GM12878 (cell line): ENCODE measurements around the gene GLRA1.
"Not testable (repeated sequence)": the region's sequence is repeated elsewhere in the genome, so short reads cannot be mapped to it uniquely, and the experiment has no call there.

ENCODE experiments used
- CBX3 ChIP-seq: fragments of 200-600 bp; sonication (generic); IDR thresholded peaks from 2 replicates; pipeline ENCODE4 v1.6.1; 2016; ENCODE audit warnings: low read depth, borderline replicate concordance
- CHD2 ChIP-seq: IDR thresholded peaks from 2 replicates; pipeline ENCODE4 v1.6.1; 2011; ENCODE audit warnings: low read depth, low read length, improper control_type of control experiment, borderline replicate concordance
- CHD4 ChIP-seq: fragments of 200-600 bp; sonication (generic); IDR thresholded peaks from 2 replicates; pipeline ENCODE4 v1.6.1; 2016; ENCODE audit warnings: mild to moderate bottlenecking
- CREM ChIP-seq: IDR thresholded peaks from 2 replicates; pipeline ENCODE4 v1.6.1; 2014; ENCODE audit warnings: antibody characterized with exemption, low read depth
- JUNB ChIP-seq: IDR thresholded peaks from 2 replicates; pipeline ENCODE4 v1.6.1; 2016; ENCODE audit warnings: antibody characterized with exemption, mild to moderate bottlenecking
- NRF1 ChIP-seq: conservative IDR thresholded peaks from 2 replicates; pipeline ENCODE4 v1.6.1; 2011; ENCODE audit warnings: mild to moderate bottlenecking, low read depth, low read length, improper control_type of control experiment
- TCF12 ChIP-seq: IDR thresholded peaks from 2 replicates; pipeline ENCODE4 v1.6.1; 2011; ENCODE audit warnings: low read depth, mild to moderate bottlenecking, low read length
- ZNF24 ChIP-seq: fragments of 450-650 bp; IDR thresholded peaks from 2 replicates; pipeline ENCODE4 v1.6.1; 2017; ENCODE audit warnings: antibody characterized with exemption, mild to moderate bottlenecking
- TF ChIP-seq, protein P1 (sequence below), 3 experiments: IDR thresholded peaks in 2 of 3; conservative IDR thresholded peaks in 1 of 3; 2 replicates each; pipeline ENCODE4 v1.5.1; 2011; ENCODE audit warnings: low read depth in 3 of 3, low read length in 3 of 3, mild to moderate bottlenecking in 3 of 3, control low read depth in 2 of 3, moderate library complexity in 2 of 3, inconsistent platforms in 1 of 3, mixed read lengths in 1 of 3; ENCODE audit not compliant: control insufficient read depth in 2 of 3, insufficient read depth in 1 of 3; ENCODE audit errors: extremely low read depth in 1 of 3

DNA sequence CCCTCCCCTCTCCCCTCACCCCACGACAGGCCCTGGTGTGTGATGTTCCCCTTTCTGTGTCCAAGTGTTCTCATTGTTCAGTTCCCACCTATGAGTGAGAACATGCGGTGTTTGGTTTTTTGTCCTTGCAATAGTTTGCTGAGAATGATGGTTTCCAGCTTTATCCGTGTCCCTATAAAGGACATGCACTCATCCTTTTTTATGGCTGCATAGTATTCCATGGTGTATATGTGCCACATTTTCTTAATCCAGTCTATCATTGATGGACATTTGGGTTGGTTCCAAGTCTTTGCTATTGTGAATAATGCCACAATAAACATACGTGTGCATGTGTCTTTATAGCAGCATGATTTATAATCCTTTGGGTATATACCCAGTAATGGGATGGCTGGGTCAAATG is 63.8 kb downstream of the GLRA1 start:
- not testable (repeated sequence) for TF ChIP-seq TCF12, CHD2, CHD4, JUNB, NRF1, ZNF24, CBX3, CREM
- TF ChIP-seq, protein P1, sequence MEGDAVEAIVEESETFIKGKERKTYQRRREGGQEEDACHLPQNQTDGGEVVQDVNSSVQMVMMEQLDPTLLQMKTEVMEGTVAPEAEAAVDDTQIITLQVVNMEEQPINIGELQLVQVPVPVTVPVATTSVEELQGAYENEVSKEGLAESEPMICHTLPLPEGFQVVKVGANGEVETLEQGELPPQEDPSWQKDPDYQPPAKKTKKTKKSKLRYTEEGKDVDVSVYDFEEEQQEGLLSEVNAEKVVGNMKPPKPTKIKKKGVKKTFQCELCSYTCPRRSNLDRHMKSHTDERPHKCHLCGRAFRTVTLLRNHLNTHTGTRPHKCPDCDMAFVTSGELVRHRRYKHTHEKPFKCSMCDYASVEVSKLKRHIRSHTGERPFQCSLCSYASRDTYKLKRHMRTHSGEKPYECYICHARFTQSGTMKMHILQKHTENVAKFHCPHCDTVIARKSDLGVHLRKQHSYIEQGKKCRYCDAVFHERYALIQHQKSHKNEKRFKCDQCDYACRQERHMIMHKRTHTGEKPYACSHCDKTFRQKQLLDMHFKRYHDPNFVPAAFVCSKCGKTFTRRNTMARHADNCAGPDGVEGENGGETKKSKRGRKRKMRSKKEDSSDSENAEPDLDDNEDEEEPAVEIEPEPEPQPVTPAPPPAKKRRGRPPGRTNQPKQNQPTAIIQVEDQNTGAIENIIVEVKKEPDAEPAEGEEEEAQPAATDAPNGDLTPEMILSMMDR (IDR thresholded peaks at IDR 0.05 in 2 of 3, conservative IDR thresholded peaks at IDR 0.05 in 1 of 3; ENCODE audit: control insufficient read depth in 2 of 3, extremely low read depth in 1 of 3, insufficient read depth in 1 of 3, low read depth in 3 of 3, low read length in 3 of 3): not testable (repeated sequence)
